B cell (primary cell): Measurements from ENCODE around the gene CAMTA1. TPM values are rescaled to one million over a fixed set of nuclear protein-coding genes. Genes with fewer than 3 reads are reported as not detected.

Source experiments
- ATAC-seq: fragments of 200-7000 bp; cut with Tn5 transposase; one replicate; pipeline ENCODE4 v1.10.0; 2021; ENCODE audit warnings: low read depth, mild to moderate bottlenecking, moderate number of reproducible peaks, moderate library complexity
- CTCF ChIA-PET: fragments of 350-600 bp; sonication (Branson Sonifier 250); formaldehyde crosslinking; loops from one replicate; lab custom pipeline; 2021; ENCODE audit warnings: antibody characterized with exemption, inconsistent platforms; lab: Charles Lee
- POLR2A ChIA-PET: fragments of 350-600 bp; sonication (Branson Sonifier 250); formaldehyde crosslinking; loops from one replicate; lab custom pipeline; 2021; ENCODE audit warnings: antibody characterized with exemption; lab: Charles Lee
- DNase-seq: peaks from one replicate; pipeline ENCODE4 v3.0.0; 2013
- H2AFZ ChIP-seq: 2 replicates; pipeline ENCODE4 v1.6.1; 2012; ENCODE audit warnings: mild to moderate bottlenecking, low read depth, low read length; ENCODE audit not compliant: insufficient read depth, poor library complexity, severe bottlenecking
- H3K27ac ChIP-seq, 2 donors: 1 replicate in 1 of 2; 2 replicates in 1 of 2; pipeline ENCODE4 v1.5.1; 2012 to 2013; ENCODE audit warnings: low read length in 2 of 2, mild to moderate bottlenecking in 2 of 2, moderate library complexity in 1 of 2
- H3K27me3 ChIP-seq, 4 experiments: fragments of 200-600 bp in 1 of 4; sonication (generic) in 1 of 4; replicated peaks in 1 of 4; 1 replicate in 2 of 4; 2 replicates in 2 of 4; pipeline versions ENCODE4 v1.6.1 to v1.7.0; 2013 to 2016; ENCODE audit warnings: low read length in 3 of 4, mild to moderate bottlenecking in 2 of 4, mixed read lengths in 1 of 4, moderate library complexity in 1 of 4; ENCODE audit not compliant: insufficient read depth in 4 of 4, control insufficient read depth in 3 of 4; ENCODE audit errors: control extremely low read depth in 1 of 4
- H3K36me3 ChIP-seq, 2 experiments: replicated peaks in 1 of 2; 1 replicate in 1 of 2; 2 replicates in 1 of 2; pipeline versions ENCODE4 v1.6.1 to v1.7.1; 2013; ENCODE audit warnings: low read length in 1 of 2; ENCODE audit not compliant: insufficient read depth in 2 of 2, control insufficient read depth in 1 of 2; ENCODE audit errors: control extremely low read depth in 1 of 2, extremely low read depth in 1 of 2
- H3K4me1 ChIP-seq, 2 donors: fragments of 200-600 bp in 1 of 2; sonication (generic) in 1 of 2; 1 replicate in 1 of 2; 2 replicates in 1 of 2; pipeline versions ENCODE4 v1.5.1 to v1.6.1; 2013 to 2017; ENCODE audit warnings: low read length in 2 of 2; ENCODE audit not compliant: control insufficient read depth in 2 of 2, insufficient read depth in 2 of 2
- H3K4me2 ChIP-seq: replicated peaks from 2 replicates; pipeline ENCODE3; 2012; ENCODE audit warnings: mild to moderate bottlenecking, low read depth, low read length; ENCODE audit not compliant: poor library complexity, severe bottlenecking
- H3K4me3 ChIP-seq, 5 experiments: fragments of 200-600 bp in 1 of 5; sonication (generic) in 1 of 5; 1 replicate in 3 of 5; 2 replicates in 2 of 5; pipeline versions ENCODE4 v1.5.1 to v1.7.0; 2011 to 2016; ENCODE audit warnings: low read length in 4 of 5, mild to moderate bottlenecking in 4 of 5, low read depth in 2 of 5, control low read depth in 1 of 5, moderate library complexity in 1 of 5; ENCODE audit not compliant: insufficient read depth in 1 of 5; ENCODE audit errors: control extremely low read depth in 1 of 5, extremely low read depth in 1 of 5
- H3K79me2 ChIP-seq: fragments of 200-600 bp; sonication (generic); one replicate; pipeline ENCODE4 v1.6.0; 2016; ENCODE audit warnings: low read length; ENCODE audit not compliant: control insufficient read depth, insufficient read depth
- H3K9ac ChIP-seq: fragments of 200-600 bp; sonication (generic); 2 replicates; pipeline ENCODE4 v1.6.1; 2017; ENCODE audit warnings: mild to moderate bottlenecking, low read length, moderate library complexity
- H3K9me3 ChIP-seq, 3 donors: one replicate each; pipeline versions ENCODE4 v1.6.1 to v1.7.1; 2013; ENCODE audit warnings: low read length in 2 of 3; ENCODE audit not compliant: control insufficient read depth in 2 of 3, insufficient read depth in 1 of 3; ENCODE audit errors: control extremely low read depth in 1 of 3
- H4K20me1 ChIP-seq: 2 replicates; pipeline ENCODE4 v1.6.0; 2012; ENCODE audit warnings: mild to moderate bottlenecking, low read length; ENCODE audit not compliant: insufficient read depth, control insufficient read depth, poor library complexity, severe bottlenecking
- H3K27ac Mint-ChIP-seq: one replicate; pipeline ENCODE4 v1.8.0; 2021; ENCODE audit warnings: mixed read lengths
- H3K27me3 Mint-ChIP-seq: one replicate; pipeline ENCODE4 v1.8.0; 2021; ENCODE audit warnings: mixed read lengths
- H3K4me1 Mint-ChIP-seq: one replicate; pipeline ENCODE4 v1.8.0; 2021; ENCODE audit warnings: mixed read lengths
- H3K4me3 Mint-ChIP-seq: one replicate; pipeline ENCODE4 v1.8.0; 2021; ENCODE audit warnings: mixed read lengths
- H3K9me3 Mint-ChIP-seq: one replicate; pipeline ENCODE4 v1.8.0; 2022; ENCODE audit warnings: mixed read lengths; ENCODE audit not compliant: insufficient read depth
- EZH2 ChIP-seq: IDR thresholded peaks from 2 replicates; pipeline ENCODE4 v1.6.1; 2012; ENCODE audit warnings: borderline replicate concordance, low read depth, mild to moderate bottlenecking, moderate library complexity, low read length; ENCODE audit not compliant: insufficient read depth, poor library complexity, severe bottlenecking
- WGBS: methylation state at CpG from one replicate; pipeline ENCODE4 v1.1.5; 2013; ENCODE audit warnings: missing lambda C conversion rate; ENCODE audit not compliant: insufficient coverage; 5-methylcytosine and 5-hydroxymethylcytosine counted together
- intact Hi-C: fragments of 100-400 bp; cut with micrococcal nuclease; formaldehyde crosslinking; loops from one replicate; pipeline ENCODE4 v1.10.0; 2022
- polyA plus RNA-seq: library from polyadenylated mRNA; depleted of rRNA; stranded (reverse); fragments of >200 nt; gene quantifications from 2 replicates; pipeline ENCODE4 v1.2.3, GENCODE V29; 2012
- total RNA-seq, 2 donors: library from RNA; stranded (reverse); fragments of 120-200 nt in 1 of 2; gene quantifications; 1 replicate in 1 of 2; 2 replicates in 1 of 2; pipeline versions ENCODE4 v1.2.3 to v1.2.4, GENCODE V29; 2013 to 2022
- TF ChIP-seq, protein P1 (sequence below): fragments of 200-600 bp; IDR thresholded peaks from one replicate; pipeline ENCODE4 v1.8.0; 2022; ENCODE audit warnings: antibody characterized with exemption, mild to moderate bottlenecking

CAMTA1 gene
- total and polyA plus RNA-seq, 2 donors (not counting 1 experiment from before 2014, with no cell fraction given): 42.2 to 45.7 TPM

DNA sequence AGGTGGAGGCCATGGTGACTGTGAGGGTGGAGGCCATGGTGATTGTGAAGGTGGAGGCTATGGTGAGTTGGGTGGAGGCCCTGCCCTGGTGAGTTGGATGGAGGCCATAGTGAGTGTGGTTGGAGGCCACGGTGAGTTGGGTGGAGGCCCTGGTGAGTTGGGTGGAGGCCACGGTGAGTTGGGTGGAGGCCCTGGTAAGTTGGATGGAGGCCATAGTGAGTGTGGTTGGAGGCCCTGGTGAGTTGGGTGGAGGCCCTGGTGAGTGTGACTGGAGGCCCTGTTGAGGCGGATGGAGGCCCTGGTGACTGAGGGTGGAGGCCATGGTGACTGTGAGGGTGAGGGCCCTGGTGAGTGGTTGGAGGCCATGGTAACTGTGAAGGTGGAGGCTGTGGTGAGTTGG lies 860.9 kb downstream of the CAMTA1 start:
- DNase-seq (no peak), ATAC-seq (no peak)
- H3K79me2 ChIP-seq: no peaks in the 10 kb centered on the region
- H3K27ac ChIP-seq: no peak overlapping the region
- Mint-ChIP-seq H3K4me1 (no peaks in the 10 kb centered on the region), H3K4me3 (no peak overlapping the region), H3K9me3 (peaks cover 5% of the 10 kb centered on the region), H3K27ac (no peak overlapping the region), H3K27me3 (peaks cover 4% of the 10 kb centered on the region)
- ChIA-PET CTCF (no interaction called here), POLR2A (no interaction called here)
- no peak overlapping the region for H3K9ac ChIP-seq
- intact Hi-C loops: loop anchor here (5.0 kb wide), 1 partner anchor 604 kb away; no protein-coding TSS in a partner anchor
- peaks cover 0 to 17% (median 0%) of the 10 kb centered on the region in 3 donors for H3K9me3 ChIP-seq
- H4K20me1 ChIP-seq: no peaks in the 10 kb centered on the region
- H3K4me1 ChIP-seq: no peaks in the 10 kb centered on the region
- WGBS: 94% methylated on average over 3 of the region's 3 CpGs
- TF ChIP-seq, protein P1, sequence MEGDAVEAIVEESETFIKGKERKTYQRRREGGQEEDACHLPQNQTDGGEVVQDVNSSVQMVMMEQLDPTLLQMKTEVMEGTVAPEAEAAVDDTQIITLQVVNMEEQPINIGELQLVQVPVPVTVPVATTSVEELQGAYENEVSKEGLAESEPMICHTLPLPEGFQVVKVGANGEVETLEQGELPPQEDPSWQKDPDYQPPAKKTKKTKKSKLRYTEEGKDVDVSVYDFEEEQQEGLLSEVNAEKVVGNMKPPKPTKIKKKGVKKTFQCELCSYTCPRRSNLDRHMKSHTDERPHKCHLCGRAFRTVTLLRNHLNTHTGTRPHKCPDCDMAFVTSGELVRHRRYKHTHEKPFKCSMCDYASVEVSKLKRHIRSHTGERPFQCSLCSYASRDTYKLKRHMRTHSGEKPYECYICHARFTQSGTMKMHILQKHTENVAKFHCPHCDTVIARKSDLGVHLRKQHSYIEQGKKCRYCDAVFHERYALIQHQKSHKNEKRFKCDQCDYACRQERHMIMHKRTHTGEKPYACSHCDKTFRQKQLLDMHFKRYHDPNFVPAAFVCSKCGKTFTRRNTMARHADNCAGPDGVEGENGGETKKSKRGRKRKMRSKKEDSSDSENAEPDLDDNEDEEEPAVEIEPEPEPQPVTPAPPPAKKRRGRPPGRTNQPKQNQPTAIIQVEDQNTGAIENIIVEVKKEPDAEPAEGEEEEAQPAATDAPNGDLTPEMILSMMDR: no peak
- no peak for TF ChIP-seq EZH2
- peaks cover 0 to 2% (median 0%) of the 10 kb centered on the region in 4 experiments for H3K27me3 ChIP-seq
- H3K4me2 ChIP-seq: no peak overlapping the region
- no peak overlapping the region for H3K4me3 ChIP-seq
- no peak overlapping the region for H2AFZ ChIP-seq
- no peaks in the 10 kb centered on the region for H3K36me3 ChIP-seq

GRCh38 chr1:7646981-7647901 lies 862.0 kb downstream of the CAMTA1 start:
- H3K4me1 ChIP-seq: no peaks in the 10 kb centered on the region
- H3K4me3 Mint-ChIP-seq: no peak overlapping the region
- H3K4me3 ChIP-seq: no peak overlapping the region
- peaks cover 4% of the 10 kb centered on the region for H3K27me3 Mint-ChIP-seq
- no peaks in the 10 kb centered on the region for H4K20me1 ChIP-seq
- H2AFZ ChIP-seq: no peak overlapping the region
- peaks cover 0 to 17% (median 0%) of the 10 kb centered on the region in 3 donors for H3K9me3 ChIP-seq
- POLR2A ChIA-PET: no interaction called here
- H3K36me3 ChIP-seq: no peaks in the 10 kb centered on the region
- no peaks in the 10 kb centered on the region for H3K4me1 Mint-ChIP-seq
- 43% methylated on average over 27 of the region's 30 CpGs for WGBS
- intact Hi-C loops: loop anchor here (5.0 kb wide), 1 partner anchor 605 kb away; no protein-coding TSS in a partner anchor
- H3K9me3 Mint-ChIP-seq: peaks cover 5% of the 10 kb centered on the region
- TF ChIP-seq, protein P1: peak; percentile 91
- no peak for TF ChIP-seq EZH2
- peaks cover 0 to 2% (median 0%) of the 10 kb centered on the region in 4 experiments for H3K27me3 ChIP-seq
- H3K27ac ChIP-seq: no peak overlapping the region
- ATAC-seq (peak; percentile 36), DNase-seq (peak; percentile 59)
- no peak overlapping the region for H3K27ac Mint-ChIP-seq
- CTCF ChIA-PET: interaction anchor here (0.5 to 2.1 kb wide), 7 partner anchors 8 to 928 kb away, joined by 3 to 14 read pairs (median 3); no protein-coding TSS in a partner anchor
- H3K79me2 ChIP-seq: no peaks in the 10 kb centered on the region
- H3K4me2 ChIP-seq: no peak overlapping the region
- H3K9ac ChIP-seq: no peak overlapping the region
